ENCODE data around the gene MRPL40. TPM values are rescaled to one million over a fixed set of nuclear protein-coding genes. Genes with fewer than 3 reads are reported as not detected.

Gene MRPL40
- total and polyA plus RNA-seq, 2 experiments from 2014 or later = 25.9 to 57.6 TPM

DNA sequence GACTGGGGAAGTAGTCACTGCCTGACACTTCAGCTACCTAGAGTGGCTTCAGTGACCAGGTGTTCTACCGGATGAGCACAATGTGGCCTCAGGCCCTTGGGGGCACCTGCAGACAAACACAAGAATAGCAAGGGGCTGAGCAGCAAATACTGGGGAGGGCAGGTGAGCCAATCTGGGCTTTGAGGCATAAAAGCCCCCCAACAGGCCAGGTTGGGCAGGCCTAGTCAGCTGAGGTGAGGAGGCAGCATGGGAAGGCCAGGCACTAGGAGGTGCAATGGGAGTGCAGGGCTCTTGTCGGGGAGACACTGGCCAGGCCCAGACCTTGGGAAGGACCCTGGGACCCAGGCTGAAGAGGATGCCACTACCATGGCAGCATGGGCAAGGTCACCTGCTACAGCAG is 37.7 kb downstream of the MRPL40 start:
- no peak for TF ChIP-seq EZH2 (IDR thresholded peaks at IDR 0.05; ENCODE audit: borderline replicate concordance)
- TF ChIP-seq, protein P1, sequence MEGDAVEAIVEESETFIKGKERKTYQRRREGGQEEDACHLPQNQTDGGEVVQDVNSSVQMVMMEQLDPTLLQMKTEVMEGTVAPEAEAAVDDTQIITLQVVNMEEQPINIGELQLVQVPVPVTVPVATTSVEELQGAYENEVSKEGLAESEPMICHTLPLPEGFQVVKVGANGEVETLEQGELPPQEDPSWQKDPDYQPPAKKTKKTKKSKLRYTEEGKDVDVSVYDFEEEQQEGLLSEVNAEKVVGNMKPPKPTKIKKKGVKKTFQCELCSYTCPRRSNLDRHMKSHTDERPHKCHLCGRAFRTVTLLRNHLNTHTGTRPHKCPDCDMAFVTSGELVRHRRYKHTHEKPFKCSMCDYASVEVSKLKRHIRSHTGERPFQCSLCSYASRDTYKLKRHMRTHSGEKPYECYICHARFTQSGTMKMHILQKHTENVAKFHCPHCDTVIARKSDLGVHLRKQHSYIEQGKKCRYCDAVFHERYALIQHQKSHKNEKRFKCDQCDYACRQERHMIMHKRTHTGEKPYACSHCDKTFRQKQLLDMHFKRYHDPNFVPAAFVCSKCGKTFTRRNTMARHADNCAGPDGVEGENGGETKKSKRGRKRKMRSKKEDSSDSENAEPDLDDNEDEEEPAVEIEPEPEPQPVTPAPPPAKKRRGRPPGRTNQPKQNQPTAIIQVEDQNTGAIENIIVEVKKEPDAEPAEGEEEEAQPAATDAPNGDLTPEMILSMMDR (IDR thresholded peaks at IDR 0.05; ENCODE audit: poor library complexity) = no peak
- TF ChIP-seq EZH2phosphoT487 (IDR thresholded peaks at IDR 0.05; ENCODE audit: low read depth, severe bottlenecking, unreplicated experiment) = no peak
- no peak overlapping the region for H3K4me2 ChIP-seq
- H4K20me1 ChIP-seq (ENCODE audit: insufficient read depth, poor library complexity, severe bottlenecking) = no peaks in the 10 kb centered on the region
- H3K9me2 ChIP-seq (replicated peaks; ENCODE audit: insufficient read depth) = no peaks in the 10 kb centered on the region
- no peak overlapping the region for H2AFZ ChIP-seq
- DNase-seq (ENCODE audit: low spot score) = no peak
- no peak overlapping the region for H3K27ac ChIP-seq
- H3K27me3 ChIP-seq = no peaks in the 10 kb centered on the region
- H3K79me2 ChIP-seq = peaks cover 14% of the 10 kb centered on the region
- no peaks in the 10 kb centered on the region for H3K4me1 ChIP-seq (ENCODE audit: insufficient read depth)
- no peaks in the 10 kb centered on the region for H3K36me3 ChIP-seq (replicated peaks; ENCODE audit: insufficient read depth, low read depth)
- no peak overlapping the region for H3K4me3 ChIP-seq
- H3K9me3 ChIP-seq (ENCODE audit: low read depth) = no peaks in the 10 kb centered on the region
- 96% methylated on average over 2 of the region's 2 CpGs for WGBS (ENCODE audit: low lambda C conversion rate, missing lambda C conversion rate)

DNA sequence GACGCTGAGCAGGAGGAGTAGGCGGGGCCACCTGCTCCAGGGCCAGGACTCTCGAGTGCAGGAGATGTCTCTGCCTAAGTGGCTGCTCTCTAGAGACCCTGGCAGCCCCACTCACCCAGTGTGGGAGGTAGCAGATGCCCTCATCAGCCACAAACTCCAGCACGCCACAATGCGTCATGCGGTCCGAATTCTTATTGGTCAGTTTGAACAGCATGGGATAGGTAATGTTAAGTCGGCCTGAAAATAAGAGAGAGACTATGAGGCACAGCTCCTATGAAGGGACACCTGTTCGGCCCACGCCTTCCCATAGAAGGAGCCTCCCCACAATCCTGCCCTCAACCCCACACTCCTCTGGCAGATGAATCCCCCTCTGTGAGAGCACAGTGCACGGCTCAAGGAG is 39.2 kb downstream of the MRPL40 start:
- Histone ChIP-seq H3K4me2 (no peak overlapping the region), H3K4me1 (ENCODE audit: insufficient read depth) (no peaks in the 10 kb centered on the region), H3K4me3 (no peak overlapping the region), H3K9me2 (replicated peaks; ENCODE audit: insufficient read depth) (no peaks in the 10 kb centered on the region), H3K79me2 (peaks cover 29% of the 10 kb centered on the region), H3K27me3 (no peaks in the 10 kb centered on the region), H3K27ac (no peak overlapping the region), H2AFZ (no peak overlapping the region), H3K36me3 (replicated peaks; ENCODE audit: insufficient read depth, low read depth) (no peaks in the 10 kb centered on the region), H3K9me3 (ENCODE audit: low read depth) (no peaks in the 10 kb centered on the region), H4K20me1 (ENCODE audit: insufficient read depth, poor library complexity, severe bottlenecking) (peaks cover 5% of the 10 kb centered on the region)
- TF ChIP-seq EZH2 (IDR thresholded peaks at IDR 0.05; ENCODE audit: borderline replicate concordance) (no peak), EZH2phosphoT487 (IDR thresholded peaks at IDR 0.05; ENCODE audit: low read depth, severe bottlenecking, unreplicated experiment) (no peak)
- TF ChIP-seq, protein P1 (IDR thresholded peaks at IDR 0.05; ENCODE audit: poor library complexity) = no peak
- DNase-seq (ENCODE audit: low spot score) = no peak
- 94% methylated on average over 11 of the region's 11 CpGs for WGBS (ENCODE audit: low lambda C conversion rate, missing lambda C conversion rate)

DNA sequence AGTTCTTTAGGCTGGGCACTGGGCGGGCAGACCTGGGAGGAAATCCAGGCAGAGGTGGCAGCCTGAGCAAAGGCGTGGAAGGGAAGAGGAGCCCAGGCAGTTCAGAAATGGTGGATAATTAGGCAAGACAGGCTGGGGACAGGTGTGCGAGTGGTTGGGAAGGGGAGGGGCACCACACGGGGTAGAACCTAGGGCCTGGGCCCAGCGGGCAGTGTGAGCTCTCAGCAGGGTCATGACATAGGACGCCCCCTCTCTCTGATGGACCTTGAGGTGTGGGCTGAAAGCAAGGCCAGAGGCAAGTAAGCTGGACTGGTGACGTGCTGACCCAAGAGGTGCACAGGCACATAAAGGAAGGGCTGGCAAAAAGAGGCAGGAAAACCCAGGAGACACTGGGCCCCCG is 39.9 kb downstream of the MRPL40 start:
- no peaks in the 10 kb centered on the region for H3K36me3 ChIP-seq (replicated peaks; ENCODE audit: insufficient read depth, low read depth)
- H4K20me1 ChIP-seq (ENCODE audit: insufficient read depth, poor library complexity, severe bottlenecking) = peaks cover 9% of the 10 kb centered on the region
- no peak for DNase-seq (ENCODE audit: low spot score)
- TF ChIP-seq, protein P1 (IDR thresholded peaks at IDR 0.05; ENCODE audit: poor library complexity) = no peak
- no peak for TF ChIP-seq EZH2phosphoT487 (IDR thresholded peaks at IDR 0.05; ENCODE audit: low read depth, severe bottlenecking, unreplicated experiment)
- no peak for TF ChIP-seq EZH2 (IDR thresholded peaks at IDR 0.05; ENCODE audit: borderline replicate concordance)
- no peaks in the 10 kb centered on the region for H3K9me2 ChIP-seq (replicated peaks; ENCODE audit: insufficient read depth)
- H3K4me1 ChIP-seq (ENCODE audit: insufficient read depth) = no peaks in the 10 kb centered on the region
- H3K4me2 ChIP-seq = no peak overlapping the region
- H2AFZ ChIP-seq = no peak overlapping the region
- H3K27me3 ChIP-seq = no peaks in the 10 kb centered on the region
- H3K79me2 ChIP-seq = peaks cover 36% of the 10 kb centered on the region
- no peak overlapping the region for H3K27ac ChIP-seq
- 95% methylated on average over 8 of the region's 8 CpGs for WGBS (ENCODE audit: low lambda C conversion rate, missing lambda C conversion rate)
- no peaks in the 10 kb centered on the region for H3K9me3 ChIP-seq (ENCODE audit: low read depth)
- no peak overlapping the region for H3K4me3 ChIP-seq

DNA sequence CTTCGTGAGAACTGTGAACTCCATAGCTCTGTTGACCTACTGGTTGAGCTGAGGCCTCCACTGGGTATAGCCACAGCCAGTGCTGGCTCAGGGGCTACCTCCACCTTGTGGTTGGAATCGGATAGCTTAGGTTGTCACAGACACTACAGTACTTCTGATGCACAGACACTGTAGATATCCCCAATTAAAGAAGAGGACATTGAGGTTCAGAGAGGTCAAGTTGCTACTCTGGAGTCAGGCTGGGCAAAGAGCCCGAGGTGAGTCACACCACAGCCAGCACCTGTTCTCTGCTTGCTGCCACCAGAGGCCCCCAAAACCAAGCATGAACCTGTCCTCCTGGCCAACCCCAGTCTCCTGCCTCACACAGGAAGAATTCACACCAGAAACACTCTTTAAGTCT is 41.2 kb downstream of the MRPL40 start:
- H3K79me2 ChIP-seq = peaks cover 49% of the 10 kb centered on the region
- H3K27ac ChIP-seq = no peak overlapping the region
- TF ChIP-seq, protein P1 (IDR thresholded peaks at IDR 0.05; ENCODE audit: poor library complexity) = peak; percentile 5
- no peak for TF ChIP-seq EZH2phosphoT487 (IDR thresholded peaks at IDR 0.05; ENCODE audit: low read depth, severe bottlenecking, unreplicated experiment)
- H3K4me3 ChIP-seq = no peak overlapping the region
- H4K20me1 ChIP-seq (ENCODE audit: insufficient read depth, poor library complexity, severe bottlenecking) = peaks cover 17% of the 10 kb centered on the region
- no peak overlapping the region for H3K4me2 ChIP-seq
- no peaks in the 10 kb centered on the region for H3K36me3 ChIP-seq (replicated peaks; ENCODE audit: insufficient read depth, low read depth)
- 65% methylated on average over 3 of the region's 3 CpGs for WGBS (ENCODE audit: low lambda C conversion rate, missing lambda C conversion rate)
- H3K9me2 ChIP-seq (replicated peaks; ENCODE audit: insufficient read depth) = no peaks in the 10 kb centered on the region
- no peak overlapping the region for H2AFZ ChIP-seq
- H3K4me1 ChIP-seq (ENCODE audit: insufficient read depth) = no peaks in the 10 kb centered on the region
- H3K9me3 ChIP-seq (ENCODE audit: low read depth) = no peaks in the 10 kb centered on the region
- DNase-seq (ENCODE audit: low spot score) = no peak
- no peaks in the 10 kb centered on the region for H3K27me3 ChIP-seq
